Activated effector memory CD4-positive, alpha-beta T cell treated with anti-CD3 and anti-CD28 coated beads, Interleukin-2, amount 50 U/mL, for 16 hours (primary cell): ENCODE measurements around the gene SGCA.

Source experiments
- DNase-seq: peaks from one replicate; pipeline ENCODE4 v3.0.0-alpha.2; 2020

The SGCA gene

GRCh38 chr17:50196036-50196435 lies 30.2 kb downstream of the SGCA start:
- no peak for DNase-seq

- DNase-seq, result no peak
These were observed 31.0 kb downstream of the SGCA start for GRCh38 chr17:50196826-50197225.

- DNase-seq, result peak; percentile 82
These were observed 32.3 kb downstream of the SGCA start for GRCh38 chr17:50198026-50198669.

GRCh38 chr17:50199211-50199802 lies 33.5 kb downstream of the SGCA start:
- no peak for DNase-seq

- peak; percentile 85 for DNase-seq
These were observed 34.1 kb downstream of the SGCA start for GRCh38 chr17:50199803-50200456.

DNA sequence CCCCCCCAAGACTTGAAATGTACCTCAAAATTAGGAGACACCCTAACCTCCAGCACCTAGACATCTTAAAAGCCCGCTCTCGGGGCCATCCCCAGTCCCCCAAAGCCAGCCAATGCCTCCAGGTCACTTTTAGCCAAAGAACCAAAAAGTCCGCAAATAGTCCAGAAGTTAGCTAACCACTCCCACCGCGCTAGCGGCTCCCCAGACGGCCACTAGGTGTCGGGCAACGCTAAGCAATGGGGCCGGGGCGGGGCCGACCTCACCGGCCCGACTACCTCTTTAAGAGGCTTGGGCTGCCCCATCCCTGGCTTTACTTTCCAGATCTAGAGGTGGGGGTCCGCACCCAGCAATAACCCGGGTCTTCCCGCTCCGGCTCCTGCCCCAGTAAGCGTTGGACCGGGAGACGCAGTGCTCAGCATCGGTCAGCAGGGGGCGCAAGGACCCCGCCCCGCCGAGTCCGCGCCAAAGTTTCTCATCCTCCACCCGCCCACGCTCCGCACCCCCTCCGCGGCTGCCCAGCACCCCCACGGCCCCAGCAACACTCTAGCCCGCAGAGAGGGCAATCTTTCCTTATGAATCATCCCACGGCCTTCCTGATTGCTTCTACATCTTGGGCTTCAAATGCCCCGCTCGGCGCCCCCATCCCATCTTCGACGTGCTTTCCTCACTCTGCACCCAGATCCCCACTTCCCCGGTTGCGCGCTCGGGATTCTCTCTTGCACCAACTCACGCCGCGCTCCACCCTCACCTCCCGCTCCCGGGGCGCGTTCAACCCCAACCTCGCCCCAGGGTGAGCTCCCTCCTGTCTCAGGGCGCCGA lies 34.9 kb downstream of the SGCA start:
- peak; percentile 92 for DNase-seq

DNA sequence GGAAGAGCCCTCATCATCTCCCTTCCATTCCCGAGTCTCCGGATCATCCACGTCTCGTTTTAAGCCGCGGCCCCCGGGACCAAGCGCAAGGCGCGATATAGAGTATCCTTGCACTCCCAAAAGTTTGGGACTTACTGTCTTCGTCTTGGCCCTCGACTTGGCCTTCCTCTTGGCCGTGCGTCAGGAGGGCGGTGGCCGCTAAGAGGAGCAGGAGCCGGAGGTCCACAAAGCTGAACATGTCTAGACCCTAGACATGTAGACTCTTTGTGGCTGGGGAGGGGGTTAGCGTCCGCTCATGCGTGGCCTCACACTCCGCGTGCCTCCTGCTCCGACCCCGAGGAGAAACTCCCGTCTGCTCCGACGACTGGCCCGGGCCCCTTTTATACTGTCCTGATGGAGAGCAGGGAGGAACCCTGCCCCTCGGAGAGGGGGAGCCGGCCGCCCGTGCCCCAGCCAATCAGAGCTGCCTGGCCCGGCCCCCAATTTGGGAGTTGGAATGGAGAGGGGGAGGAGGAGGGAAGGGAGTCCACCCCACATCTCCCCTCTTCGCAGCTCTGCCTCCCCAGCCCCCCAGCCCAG lies 35.6 kb downstream of the SGCA start, which contains the start of gene COL1A1:
Gene COL1A1, minus strand, starts transcription at position 356 of the 579 bp plus-strand sequence. Its CDS starts 118 bp downstream, at position 238.
- no peak for DNase-seq

- no peak for DNase-seq
These were observed 37.3 kb downstream of the SGCA start for GRCh38 chr17:50203086-50203485.

DNA sequence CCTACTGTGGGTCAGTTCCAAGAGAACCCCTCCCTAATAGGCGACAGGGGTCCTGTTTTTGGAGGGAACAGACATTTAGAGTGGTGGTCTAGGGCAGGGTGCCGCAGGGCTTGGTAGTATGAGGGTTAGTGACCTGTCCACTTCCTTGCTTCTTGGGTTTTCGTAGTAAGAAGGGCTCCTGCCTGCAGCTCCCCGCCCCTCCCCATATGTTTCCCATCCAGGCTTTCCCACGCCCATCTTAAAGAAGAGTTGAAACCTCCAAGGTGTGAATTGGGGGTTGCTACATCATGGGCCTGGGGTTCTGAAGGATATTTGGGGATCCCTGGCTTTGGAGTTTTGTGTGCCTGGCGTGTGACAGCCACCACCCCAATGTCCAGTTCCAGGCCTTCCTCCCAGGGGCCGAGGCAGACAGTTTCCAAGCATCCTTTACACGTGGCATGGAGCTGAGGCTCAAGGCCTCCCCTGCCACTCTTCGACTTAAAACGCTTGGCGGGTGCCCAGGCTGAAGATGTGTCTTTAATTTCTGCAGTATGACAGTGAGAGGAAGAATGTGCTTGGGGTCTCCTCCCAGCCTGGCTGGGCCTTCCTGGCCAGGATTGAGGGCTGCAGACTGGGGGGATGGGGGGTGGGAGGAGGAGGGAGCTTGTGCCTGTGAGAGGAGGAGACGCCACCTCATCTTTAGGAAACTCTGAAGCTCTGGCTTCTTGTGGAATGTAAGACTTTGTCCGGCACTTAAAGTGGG lies 38.0 kb downstream of the SGCA start:
- no peak for DNase-seq

DNA sequence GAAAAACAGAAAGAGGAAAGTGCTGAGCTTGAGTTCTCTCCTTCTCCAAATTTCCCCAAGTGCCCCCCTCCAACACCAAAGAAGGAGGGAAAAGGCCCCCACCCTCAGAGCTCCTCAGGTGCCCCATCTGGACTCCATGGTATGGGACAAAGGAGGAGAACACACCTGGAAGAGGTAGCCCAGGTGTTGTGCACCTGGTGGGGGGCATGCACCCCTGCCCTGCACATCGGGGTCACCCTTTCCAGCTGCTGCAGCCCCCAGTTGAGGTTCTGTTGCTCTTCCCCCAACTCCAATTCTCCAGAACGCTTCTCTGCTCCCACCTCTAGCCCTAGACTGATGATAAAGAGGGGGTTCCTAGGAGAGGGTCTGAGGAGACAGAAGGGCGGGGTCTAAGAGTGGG lies 38.6 kb downstream of the SGCA start:
- no peak for DNase-seq

- no peak for DNase-seq
These were observed 39.5 kb downstream of the SGCA start for GRCh38 chr17:50205111-50205962.

DNA sequence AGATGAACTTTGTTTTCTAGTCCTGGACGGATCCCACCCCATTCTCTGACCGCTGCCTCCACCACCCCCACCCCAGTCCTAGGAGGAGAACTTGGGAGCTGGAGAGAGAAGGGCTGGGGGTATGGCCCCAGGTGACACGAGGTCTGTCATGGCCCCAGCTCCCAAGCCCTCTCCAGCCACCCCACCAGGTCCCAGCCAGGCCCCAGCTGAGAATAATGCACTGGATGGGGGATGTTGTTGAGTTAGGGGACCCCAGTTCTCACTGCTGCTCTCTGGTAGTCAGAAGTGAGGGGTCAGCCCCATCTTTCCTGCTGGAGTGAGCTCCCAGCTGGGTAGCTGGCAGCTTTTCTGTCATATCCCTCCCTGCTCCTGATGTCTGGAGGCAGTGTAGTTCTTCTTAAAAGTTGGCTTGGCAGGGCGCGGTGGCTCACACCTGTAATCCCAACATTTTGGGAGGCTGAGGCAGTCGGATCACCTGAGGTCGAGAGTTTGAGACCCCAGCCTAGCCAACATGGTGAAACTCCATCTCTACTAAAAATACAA lies 40.2 kb downstream of the SGCA start:
- DNase-seq, result peak; percentile 34

DNA sequence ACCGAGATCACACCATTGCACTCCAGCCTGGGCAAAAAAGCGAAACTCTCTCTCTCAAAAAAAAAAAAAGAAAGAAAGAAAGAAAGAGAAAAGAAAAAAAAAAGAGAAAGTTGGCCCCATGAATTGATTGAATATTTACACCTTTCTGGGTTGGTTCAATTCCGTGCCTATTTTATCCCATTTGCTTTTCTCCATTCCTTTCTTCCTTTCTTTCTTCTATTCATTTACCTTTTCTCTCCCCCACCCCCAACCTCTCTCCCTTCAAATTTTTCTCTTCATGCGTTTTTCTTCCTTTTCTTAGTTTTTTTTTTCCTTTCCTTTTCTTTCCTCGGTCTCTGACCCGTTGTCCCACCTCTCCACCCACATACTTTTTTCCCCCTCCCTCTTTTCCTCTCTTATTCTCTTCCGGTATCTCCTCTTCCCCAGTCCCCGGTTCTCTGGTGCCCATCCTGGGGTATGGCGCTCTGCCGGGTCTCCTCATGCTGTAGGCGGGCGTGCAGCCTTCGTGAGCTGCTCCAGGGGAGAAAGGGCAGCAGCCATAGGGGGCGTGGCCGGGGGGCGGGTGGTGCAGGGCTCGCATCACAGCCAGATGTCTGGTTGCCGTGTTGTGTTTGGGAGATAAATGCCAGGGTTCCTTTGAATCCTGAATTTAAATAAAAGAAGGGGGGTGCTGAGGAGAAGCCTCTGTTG lies 40.9 kb downstream of the SGCA start:
- DNase-seq, result peak; percentile 66

- peak; percentile 10 for DNase-seq
These were observed 41.5 kb downstream of the SGCA start for GRCh38 chr17:50207315-50207714.

- DNase-seq, result peak; percentile 57
These were observed 42.2 kb downstream of the SGCA start for GRCh38 chr17:50207792-50208567.

DNA sequence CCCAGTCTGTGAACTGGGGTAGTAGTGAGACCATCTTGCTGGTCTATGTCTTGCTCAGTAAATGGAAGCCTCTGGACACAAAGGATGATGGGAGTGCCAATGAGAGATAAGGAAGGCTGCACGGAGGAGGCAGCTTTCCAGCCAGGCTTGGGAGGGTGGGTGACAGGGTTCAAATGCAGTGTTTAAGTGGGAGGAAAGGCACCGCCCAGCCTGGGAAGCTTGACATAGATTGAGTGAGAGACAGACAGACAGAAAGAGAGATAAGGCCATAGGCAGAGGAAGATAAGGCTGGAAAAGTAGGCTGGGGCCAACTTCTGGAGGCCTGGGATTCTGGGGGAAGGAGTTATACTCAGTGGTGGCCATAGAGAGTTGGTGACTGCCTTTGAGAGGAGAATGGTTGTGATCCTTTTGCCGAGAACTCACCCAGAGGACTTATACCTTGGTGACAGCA lies 42.8 kb downstream of the SGCA start:
- peak; percentile 34 for DNase-seq

GRCh38 chr17:50209133-50209471 lies 43.3 kb downstream of the SGCA start:
- DNase-seq, result peak; percentile 8

DNA sequence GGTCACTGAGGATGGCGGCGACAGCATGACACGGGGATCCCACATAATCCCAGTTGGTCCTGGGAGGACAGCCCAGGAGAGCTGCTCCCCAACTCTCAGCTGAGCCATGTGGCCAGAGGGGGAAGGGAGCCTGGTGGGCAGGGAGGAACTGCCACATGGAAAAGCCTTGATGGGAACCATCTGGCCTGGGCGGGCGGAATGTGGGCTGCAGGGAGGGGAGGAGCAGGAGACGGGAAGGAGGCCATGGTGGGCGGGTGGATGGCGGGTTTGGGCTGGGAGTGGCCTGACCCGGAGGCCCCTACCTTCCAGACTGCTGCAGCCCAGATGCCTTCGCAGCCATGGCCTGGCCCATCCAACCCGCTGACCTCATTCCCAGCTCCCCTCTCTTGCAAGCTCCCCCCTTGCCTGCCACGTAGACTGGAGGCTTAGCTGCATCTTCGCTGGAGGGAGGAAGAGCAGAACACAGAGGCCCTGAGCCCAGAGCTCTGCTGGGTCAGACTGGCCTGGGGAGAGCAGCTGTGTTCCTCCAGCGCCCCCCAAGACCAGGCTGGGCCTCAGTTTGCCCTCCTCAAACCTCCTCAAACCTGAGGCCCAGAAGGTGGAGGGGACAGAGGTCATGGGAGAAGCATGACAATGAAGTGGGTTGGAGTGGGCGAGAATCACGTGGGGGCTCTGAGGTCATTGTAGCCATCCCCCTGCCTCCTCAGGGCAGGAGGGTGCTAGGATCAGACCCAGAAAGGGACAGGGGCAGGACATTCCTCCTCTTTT lies 43.9 kb downstream of the SGCA start:
- peak; percentile 58 for DNase-seq
